ENCODE measurements around the gene SLC48A1.

SLC48A1 gene

GRCh38 chr12:47777151-47777550 lies 4.1 kb downstream of the SLC48A1 start:
- DNase-seq (ENCODE audit: low read depth, low spot score) = no peak

GRCh38 chr12:47777741-47778558 lies 4.9 kb downstream of the SLC48A1 start:
- no peak for DNase-seq (ENCODE audit: low read depth, low spot score)

- DNase-seq (ENCODE audit: low read depth, low spot score) = no peak
These were observed 5.8 kb downstream of the SLC48A1 start for GRCh38 chr12:47778881-47779280.

GRCh38 chr12:47779301-47779942 lies 6.4 kb downstream of the SLC48A1 start:
- peak; percentile 58 for DNase-seq (ENCODE audit: low read depth, low spot score)

GRCh38 chr12:47779943-47780504 lies 7.0 kb downstream of the SLC48A1 start:
- no peak for DNase-seq (ENCODE audit: low read depth, low spot score)

- no peak for DNase-seq (ENCODE audit: low read depth, low spot score)
These were observed 8.7 kb downstream of the SLC48A1 start for GRCh38 chr12:47781479-47782371.

- no peak for DNase-seq (ENCODE audit: low read depth, low spot score)
These were observed 9.3 kb downstream of the SLC48A1 start for GRCh38 chr12:47782372-47782770.

GRCh38 chr12:47783024-47783755 lies 10.2 kb downstream of the SLC48A1 start:
- no peak for DNase-seq (ENCODE audit: low read depth, low spot score)

GRCh38 chr12:47783821-47784819 lies 11.1 kb downstream of the SLC48A1 start:
- DNase-seq (ENCODE audit: low read depth, low spot score) = no peak

GRCh38 chr12:47785036-47785886 lies 12.2 kb downstream of the SLC48A1 start:
- DNase-seq (ENCODE audit: low read depth, low spot score) = no peak

- no peak for DNase-seq (ENCODE audit: low read depth, low spot score)
These were observed 13.0 kb downstream of the SLC48A1 start for GRCh38 chr12:47785887-47786661.

- no peak for DNase-seq (ENCODE audit: low read depth, low spot score)
These were observed 13.7 kb downstream of the SLC48A1 start for GRCh38 chr12:47786662-47787280.

- no peak for DNase-seq (ENCODE audit: low read depth, low spot score)
These were observed 14.7 kb downstream of the SLC48A1 start for GRCh38 chr12:47787596-47788319.

GRCh38 chr12:47789141-47789540 lies 16.1 kb downstream of the SLC48A1 start:
- DNase-seq (ENCODE audit: low read depth, low spot score) = no peak

- no peak for DNase-seq (ENCODE audit: low read depth, low spot score)
These were observed 16.9 kb downstream of the SLC48A1 start for GRCh38 chr12:47789712-47790489.

- DNase-seq (ENCODE audit: low read depth, low spot score) = no peak
These were observed 17.8 kb downstream of the SLC48A1 start for GRCh38 chr12:47790676-47791350.
